Measurements from ENCODE around the gene ZFAND3.

Gene ZFAND3

DNA sequence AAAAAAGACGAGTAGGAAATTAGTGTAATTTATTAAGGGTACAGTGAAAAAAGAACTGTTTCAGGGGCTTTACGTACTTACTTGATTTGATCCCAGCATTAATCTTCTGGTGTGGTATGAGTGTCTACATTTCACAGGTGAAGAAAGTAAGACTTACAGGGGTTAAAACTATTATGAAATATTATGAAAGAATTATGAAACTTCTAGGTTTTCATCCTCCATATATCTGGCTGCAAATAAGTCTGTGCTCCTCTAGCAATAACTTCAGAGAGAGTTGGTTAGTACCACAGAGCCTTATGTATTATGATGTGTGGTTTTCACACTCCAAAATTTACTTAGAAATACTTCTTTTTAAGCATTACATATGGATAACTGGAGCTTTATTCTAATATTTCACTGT is 41.9 kb downstream of the ZFAND3 start:
- H3K9me3 Mint-ChIP-seq (ENCODE audit: low read depth): no peaks in the 10 kb centered on the region
- peaks cover 68% of the 10 kb centered on the region for H3K4me1 Mint-ChIP-seq (ENCODE audit: low read depth)
- H3K36me3 Mint-ChIP-seq: peaks cover 3% of the 10 kb centered on the region
- H3K27ac Mint-ChIP-seq: no peak overlapping the region
- H3K4me3 Mint-ChIP-seq: no peak overlapping the region
- H3K27me3 Mint-ChIP-seq: no peaks in the 10 kb centered on the region

DNA sequence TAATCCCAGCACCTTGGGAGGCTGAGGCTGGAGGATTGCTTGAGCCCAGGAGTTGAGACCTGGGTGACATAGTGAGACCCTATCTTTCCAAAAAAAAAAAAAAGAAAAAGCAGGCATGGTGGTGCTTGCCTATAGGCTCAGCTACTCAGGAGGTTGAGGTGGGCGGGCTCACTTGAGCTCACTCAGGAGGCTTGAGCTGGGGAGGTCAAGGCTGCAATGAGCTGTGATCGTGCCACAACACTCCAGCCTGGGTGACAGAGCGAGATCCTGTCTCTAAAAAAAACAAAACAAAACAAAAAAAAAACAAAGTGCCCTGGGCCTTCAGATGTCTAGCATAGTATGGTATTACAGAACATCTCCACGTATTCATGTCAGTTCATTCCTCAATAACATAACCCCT is 42.9 kb downstream of the ZFAND3 start:
- Mint-ChIP-seq H3K4me1 (ENCODE audit: low read depth) (peaks cover 72% of the 10 kb centered on the region), H3K27me3 (no peaks in the 10 kb centered on the region), H3K9me3 (ENCODE audit: low read depth) (no peaks in the 10 kb centered on the region), H3K36me3 (peaks cover 3% of the 10 kb centered on the region), H3K27ac (no peak overlapping the region), H3K4me3 (no peak overlapping the region)

DNA sequence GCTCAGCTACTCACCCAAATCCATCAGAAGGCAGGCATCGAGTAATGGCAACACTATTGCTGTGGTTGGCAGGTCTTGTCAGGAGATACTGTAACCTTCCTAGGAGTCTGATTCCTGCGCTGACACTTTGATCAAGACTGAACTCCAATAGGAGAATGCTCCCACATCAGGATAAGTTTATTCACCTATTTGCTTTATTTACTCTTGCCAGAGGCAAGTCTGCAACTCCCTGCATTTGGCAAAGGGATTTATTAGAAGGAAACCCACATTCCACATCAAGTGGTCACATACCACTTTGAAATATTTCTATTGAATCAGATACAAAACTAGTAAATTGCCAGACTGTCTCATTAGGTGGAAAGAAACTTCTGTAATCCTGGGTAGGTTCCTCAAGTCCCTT is 43.5 kb downstream of the ZFAND3 start:
- H3K27ac Mint-ChIP-seq: no peak overlapping the region
- H3K4me1 Mint-ChIP-seq (ENCODE audit: low read depth): peaks cover 72% of the 10 kb centered on the region
- H3K4me3 Mint-ChIP-seq: no peak overlapping the region
- no peaks in the 10 kb centered on the region for H3K9me3 Mint-ChIP-seq (ENCODE audit: low read depth)
- H3K27me3 Mint-ChIP-seq: no peaks in the 10 kb centered on the region
- H3K36me3 Mint-ChIP-seq: peaks cover 3% of the 10 kb centered on the region

DNA sequence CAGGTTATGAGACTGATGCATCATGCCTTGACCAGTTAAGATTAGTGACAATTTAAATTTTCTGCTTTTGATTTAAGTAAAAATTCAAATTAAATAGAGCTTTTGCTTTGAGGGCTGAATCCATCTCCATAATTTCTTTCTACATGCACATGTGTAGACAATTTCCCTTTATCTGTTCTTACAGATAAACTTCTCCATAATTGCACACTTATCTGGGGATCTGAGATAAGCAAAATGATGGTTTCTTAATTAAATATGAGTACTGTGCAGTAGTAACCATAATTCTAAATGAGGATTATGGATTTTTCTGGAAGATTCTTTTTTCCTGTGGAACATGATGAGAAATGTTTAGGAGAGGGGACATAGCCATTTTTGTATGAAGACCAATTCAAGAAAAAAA is 44.7 kb downstream of the ZFAND3 start:
- no peak overlapping the region for H3K4me3 Mint-ChIP-seq
- H3K9me3 Mint-ChIP-seq (ENCODE audit: low read depth): no peaks in the 10 kb centered on the region
- H3K4me1 Mint-ChIP-seq (ENCODE audit: low read depth): peaks cover 69% of the 10 kb centered on the region
- H3K27ac Mint-ChIP-seq: no peak overlapping the region
- H3K36me3 Mint-ChIP-seq: peaks cover 3% of the 10 kb centered on the region
- H3K27me3 Mint-ChIP-seq: no peaks in the 10 kb centered on the region

DNA sequence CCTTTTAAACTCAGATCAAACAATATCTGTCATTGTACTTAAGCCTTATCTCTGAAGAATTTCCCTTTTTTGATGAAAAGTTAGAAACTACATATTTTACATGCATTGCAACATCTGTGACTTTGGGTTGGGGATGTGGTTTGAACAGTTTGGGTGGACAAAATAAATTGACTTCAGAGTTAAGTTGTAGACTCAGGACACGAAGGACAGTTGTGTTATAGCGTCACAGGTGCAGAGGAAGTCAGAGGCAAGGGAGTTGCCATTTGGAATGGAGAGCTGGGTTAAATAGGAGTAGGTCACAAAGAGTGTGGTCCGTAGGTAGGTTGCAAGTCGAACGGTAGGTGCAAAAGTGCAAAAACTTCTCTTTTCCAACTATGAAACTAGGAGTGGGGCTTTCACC is 46.0 kb downstream of the ZFAND3 start:
- H3K27ac Mint-ChIP-seq: no peak overlapping the region

GRCh38 chr6:37866590-37867507 is 47.3 kb downstream of the ZFAND3 start:
- Mint-ChIP-seq H3K36me3 (peaks cover 14% of the 10 kb centered on the region), H3K9me3 (ENCODE audit: low read depth) (peaks cover 6% of the 10 kb centered on the region), H3K27ac (peak overlapping the region; percentile 71), H3K4me3 (peak overlapping the region; percentile 14), H3K27me3 (no peaks in the 10 kb centered on the region), H3K4me1 (ENCODE audit: low read depth) (peaks cover 61% of the 10 kb centered on the region)

More for the DNA sequence above, 46.0 kb downstream of the ZFAND3 start:
- Mint-ChIP-seq H3K36me3 (peaks cover 6% of the 10 kb centered on the region), H3K4me3 (no peak overlapping the region), H3K27me3 (no peaks in the 10 kb centered on the region), H3K4me1 (ENCODE audit: low read depth) (peaks cover 66% of the 10 kb centered on the region), H3K9me3 (ENCODE audit: low read depth) (no peaks in the 10 kb centered on the region)

DNA sequence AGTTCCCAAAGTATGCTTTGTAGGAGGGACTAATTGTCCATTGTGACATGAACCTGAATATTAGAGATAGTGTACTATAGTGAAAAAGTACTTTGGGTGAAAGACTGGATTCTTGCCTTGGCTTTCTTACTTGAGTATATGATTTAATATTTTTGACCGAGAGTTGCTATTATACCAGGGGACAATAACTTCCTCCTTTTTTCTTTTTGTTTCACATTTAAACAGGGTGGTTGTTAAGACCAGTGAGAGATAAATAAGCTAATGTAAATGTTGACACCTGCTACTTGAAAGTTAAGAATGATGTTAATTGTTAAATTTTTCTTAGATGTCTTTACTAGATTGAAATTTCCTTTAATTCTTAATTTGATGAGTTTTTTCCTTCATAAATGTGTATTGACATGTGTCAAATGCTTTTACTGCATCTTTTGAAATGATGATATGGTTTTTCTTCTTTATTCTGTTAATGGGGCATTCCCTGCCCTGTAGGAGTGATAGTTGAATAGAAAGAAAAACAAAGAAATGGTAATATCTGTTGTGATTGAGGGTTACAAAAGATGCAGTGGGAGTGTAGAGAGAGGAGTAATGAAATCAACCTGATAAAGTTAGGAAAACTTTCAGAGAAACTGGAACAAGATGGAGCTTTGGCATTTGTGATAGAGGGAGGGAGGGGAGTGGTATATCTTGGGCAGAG is 48.4 kb downstream of the ZFAND3 start:
- Mint-ChIP-seq H3K27ac (peak overlapping the region; percentile 75), H3K27me3 (no peaks in the 10 kb centered on the region), H3K4me3 (peak overlapping the region; percentile 64), H3K36me3 (peaks cover 21% of the 10 kb centered on the region), H3K9me3 (ENCODE audit: low read depth) (peaks cover 8% of the 10 kb centered on the region), H3K4me1 (ENCODE audit: low read depth) (peaks cover 65% of the 10 kb centered on the region)

GRCh38 chr6:37868447-37868825 is 48.9 kb downstream of the ZFAND3 start:
- H3K4me1 Mint-ChIP-seq (ENCODE audit: low read depth): peaks cover 64% of the 10 kb centered on the region
- H3K36me3 Mint-ChIP-seq: peaks cover 23% of the 10 kb centered on the region
- H3K4me3 Mint-ChIP-seq: peak overlapping the region; percentile 64
- no peaks in the 10 kb centered on the region for H3K27me3 Mint-ChIP-seq
- peaks cover 8% of the 10 kb centered on the region for H3K9me3 Mint-ChIP-seq (ENCODE audit: low read depth)
- H3K27ac Mint-ChIP-seq: peak overlapping the region; percentile 75

DNA sequence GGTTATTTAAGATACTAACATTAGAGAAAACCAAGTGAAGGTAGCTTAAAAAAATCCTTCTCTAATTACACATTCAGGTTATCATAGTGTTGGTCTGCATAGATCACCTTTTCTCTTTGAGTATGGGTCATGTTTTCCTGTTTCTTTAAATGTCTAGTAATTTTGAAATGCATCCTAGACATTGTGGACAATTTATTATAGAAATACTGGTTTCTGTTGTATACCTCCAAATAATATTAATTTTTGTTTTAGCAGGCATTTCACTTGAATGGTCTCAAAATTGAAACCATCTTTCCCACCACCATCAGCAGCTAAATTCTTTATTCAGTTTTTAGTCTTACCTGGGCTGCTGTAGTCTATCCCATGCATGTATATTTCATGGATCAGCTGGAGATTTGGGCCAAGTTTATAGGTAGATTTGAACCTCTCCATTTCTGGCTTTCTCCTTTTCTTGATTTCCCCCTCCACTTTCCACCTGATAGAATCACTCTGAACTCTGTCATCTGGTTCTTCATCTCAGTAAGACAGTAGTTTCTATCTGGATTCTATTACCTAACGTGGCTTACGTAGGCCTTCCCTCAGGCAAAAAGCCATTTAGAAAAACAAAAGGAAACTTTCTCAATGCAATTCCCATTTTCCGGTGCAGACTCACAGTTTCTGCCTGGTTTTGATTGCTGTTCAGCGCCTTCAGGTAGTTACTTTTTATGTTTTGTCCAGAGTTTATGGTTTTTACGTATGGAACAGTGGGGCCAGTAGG is 52.3 kb downstream of the ZFAND3 start:
- Mint-ChIP-seq H3K36me3 (peaks cover 23% of the 10 kb centered on the region), H3K4me3 (no peak overlapping the region), H3K27ac (no peak overlapping the region), H3K27me3 (no peaks in the 10 kb centered on the region), H3K4me1 (ENCODE audit: low read depth) (peaks cover 58% of the 10 kb centered on the region), H3K9me3 (ENCODE audit: low read depth) (peaks cover 8% of the 10 kb centered on the region)

DNA sequence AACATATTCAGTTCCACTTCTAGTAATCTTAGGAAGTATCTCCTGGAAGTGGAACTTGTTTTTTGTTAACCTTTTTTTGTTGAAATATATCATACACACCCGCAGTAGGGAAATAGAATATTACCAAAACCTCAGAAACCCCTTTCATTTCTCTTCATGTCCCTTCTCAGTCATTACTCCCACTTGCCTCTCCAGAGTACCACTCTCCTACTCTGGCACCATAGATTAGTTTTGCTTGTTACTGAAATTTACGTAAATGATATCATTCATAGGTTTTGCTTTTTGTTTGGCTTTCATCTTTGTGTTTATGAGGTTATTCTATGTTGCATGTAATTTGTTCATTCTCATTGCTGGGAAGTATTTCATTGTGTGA is 52.8 kb downstream of the ZFAND3 start:
- H3K4me3 Mint-ChIP-seq: no peak overlapping the region
- H3K9me3 Mint-ChIP-seq (ENCODE audit: low read depth): peaks cover 8% of the 10 kb centered on the region
- H3K4me1 Mint-ChIP-seq (ENCODE audit: low read depth): peaks cover 58% of the 10 kb centered on the region
- peak overlapping the region; percentile 5 for H3K27ac Mint-ChIP-seq
- peaks cover 23% of the 10 kb centered on the region for H3K36me3 Mint-ChIP-seq
- H3K27me3 Mint-ChIP-seq: no peaks in the 10 kb centered on the region

DNA sequence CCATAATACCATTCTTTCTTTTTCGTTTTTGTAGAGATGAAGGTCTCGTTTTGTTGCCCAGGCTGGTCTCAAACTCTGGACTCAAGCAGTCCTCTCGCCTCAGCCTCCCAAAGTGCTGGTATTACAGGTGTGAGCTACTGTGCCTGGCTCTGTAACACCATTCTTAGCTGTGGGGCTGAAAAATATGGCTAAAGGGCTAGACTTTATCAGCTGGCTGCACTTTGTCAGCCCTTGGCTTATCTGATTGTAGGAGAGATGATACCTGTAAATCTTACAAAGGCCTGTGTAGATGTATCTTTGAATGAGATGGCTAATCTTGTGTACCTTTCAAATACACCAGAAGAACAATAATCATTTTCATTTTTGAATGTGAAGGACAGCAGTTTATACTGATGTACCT is 55.2 kb downstream of the ZFAND3 start:
- Mint-ChIP-seq H3K4me1 (ENCODE audit: low read depth) (peaks cover 64% of the 10 kb centered on the region), H3K27ac (no peak overlapping the region), H3K9me3 (ENCODE audit: low read depth) (peaks cover 8% of the 10 kb centered on the region), H3K27me3 (no peaks in the 10 kb centered on the region), H3K4me3 (no peak overlapping the region), H3K36me3 (peaks cover 23% of the 10 kb centered on the region)

- no peak overlapping the region for H3K27ac Mint-ChIP-seq
- no peak overlapping the region for H3K4me3 Mint-ChIP-seq
- peaks cover 68% of the 10 kb centered on the region for H3K4me1 Mint-ChIP-seq (ENCODE audit: low read depth)
- peaks cover 8% of the 10 kb centered on the region for H3K9me3 Mint-ChIP-seq (ENCODE audit: low read depth)
- peaks cover 23% of the 10 kb centered on the region for H3K36me3 Mint-ChIP-seq
- no peaks in the 10 kb centered on the region for H3K27me3 Mint-ChIP-seq
These were observed 56.2 kb downstream of the ZFAND3 start for GRCh38 chr6:37875561-37876309.

DNA sequence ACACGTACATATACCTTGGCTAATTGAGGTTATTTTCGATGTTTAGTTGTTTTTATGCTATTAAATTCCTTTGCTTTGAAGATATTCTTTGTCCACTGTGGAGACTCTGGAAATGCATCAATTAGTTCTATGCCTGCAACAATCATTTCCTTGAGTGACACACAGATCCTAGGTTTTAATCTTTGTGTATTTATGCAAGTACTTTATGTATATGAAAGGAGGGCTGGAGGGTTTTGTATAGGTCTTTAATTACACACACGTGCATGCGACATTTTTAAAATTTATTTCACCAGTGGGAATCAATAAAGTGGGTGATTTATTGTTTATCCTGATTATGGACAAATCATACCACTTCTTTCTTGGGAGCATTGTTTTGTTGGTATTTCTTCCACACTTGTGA is 57.3 kb downstream of the ZFAND3 start:
- Mint-ChIP-seq H3K27me3 (no peaks in the 10 kb centered on the region), H3K4me1 (ENCODE audit: low read depth) (peaks cover 74% of the 10 kb centered on the region), H3K9me3 (ENCODE audit: low read depth) (peaks cover 3% of the 10 kb centered on the region), H3K4me3 (no peak overlapping the region), H3K36me3 (peaks cover 16% of the 10 kb centered on the region), H3K27ac (no peak overlapping the region)

DNA sequence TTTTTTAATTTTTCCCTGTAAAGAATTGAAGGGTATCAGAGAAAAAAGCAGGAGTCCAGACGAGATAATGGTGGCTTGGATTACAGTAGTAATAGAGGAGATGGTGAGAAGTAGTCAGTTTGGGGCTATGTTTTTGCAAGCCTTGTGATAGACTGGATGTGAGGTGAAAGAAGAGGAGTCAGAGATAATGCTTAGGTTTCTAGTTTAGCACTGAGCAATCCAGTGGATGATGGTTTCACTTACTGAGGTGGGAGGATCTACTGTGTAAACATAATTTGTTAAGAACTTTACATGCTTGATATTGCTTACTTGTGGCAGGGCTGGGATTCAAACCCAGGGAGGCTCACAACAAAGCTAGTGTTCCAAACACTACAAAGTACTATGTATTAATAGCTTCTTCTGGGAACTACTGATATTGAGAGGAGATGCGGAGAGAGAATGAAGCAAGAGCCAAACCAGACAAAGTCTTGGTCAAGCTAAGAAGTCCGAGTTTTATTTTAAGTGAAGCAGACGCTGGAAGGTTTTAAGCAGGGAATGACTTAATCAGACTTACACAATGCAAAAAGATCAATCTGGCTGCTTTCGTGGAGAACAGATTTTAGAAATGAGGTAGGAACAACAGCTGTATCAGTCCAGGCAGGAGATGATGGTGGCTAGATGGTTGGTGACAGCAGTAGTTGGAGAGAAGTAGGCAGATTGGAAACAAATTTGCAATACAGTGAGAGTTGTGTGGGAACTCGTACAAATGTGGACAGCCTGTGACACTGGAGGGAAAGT is 58.0 kb downstream of the ZFAND3 start:
- Mint-ChIP-seq H3K36me3 (peaks cover 9% of the 10 kb centered on the region), H3K27ac (peak overlapping the region; percentile 52), H3K4me1 (ENCODE audit: low read depth) (peaks cover 69% of the 10 kb centered on the region), H3K4me3 (no peak overlapping the region), H3K27me3 (no peaks in the 10 kb centered on the region), H3K9me3 (ENCODE audit: low read depth) (peaks cover under 1% of the 10 kb centered on the region)

Data from activated naive CD8-positive, alpha-beta T cell (primary cell).